GM18507 (cell line): ENCODE data around the gene MAP3K14.
"Not testable (repeated sequence)": the region's sequence is repeated elsewhere in the genome, so short reads cannot be mapped to it uniquely, and the experiment has no call there.

Source experiments
- DNase-seq: peaks from one replicate; pipeline ENCODE4 v3.0.0; 2011; ENCODE audit warnings: low read depth; ENCODE audit not compliant: insufficient read length; ENCODE audit errors: extremely low spot score
- FAIRE-seq: peaks from 2 replicates; lab custom pipeline; 2011; peaks lifted over from hg19 to GRCh38; lab: Jason Lieb, UNC

Gene MAP3K14

DNA sequence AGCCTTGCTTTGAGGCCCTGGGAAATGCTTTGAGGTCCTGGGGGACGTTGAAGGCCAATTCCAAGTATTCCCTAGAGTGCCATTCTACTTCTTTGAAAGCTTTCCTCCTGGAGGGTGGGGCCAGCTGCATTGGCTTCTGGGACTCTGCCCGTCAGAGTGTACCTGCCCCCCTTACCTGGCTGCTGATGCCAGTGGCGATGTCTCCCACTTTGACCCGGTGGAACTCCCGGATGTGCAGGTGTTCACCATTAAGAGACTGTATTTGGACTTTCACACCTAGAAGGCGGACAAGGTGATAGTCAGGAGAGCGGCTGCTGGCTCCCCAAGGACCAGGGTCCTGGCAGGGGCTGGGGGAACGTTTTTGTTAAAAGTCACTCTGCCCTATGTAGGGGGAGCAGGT lies 51.8 kb downstream of the MAP3K14 start:
- no peak for FAIRE-seq

DNA sequence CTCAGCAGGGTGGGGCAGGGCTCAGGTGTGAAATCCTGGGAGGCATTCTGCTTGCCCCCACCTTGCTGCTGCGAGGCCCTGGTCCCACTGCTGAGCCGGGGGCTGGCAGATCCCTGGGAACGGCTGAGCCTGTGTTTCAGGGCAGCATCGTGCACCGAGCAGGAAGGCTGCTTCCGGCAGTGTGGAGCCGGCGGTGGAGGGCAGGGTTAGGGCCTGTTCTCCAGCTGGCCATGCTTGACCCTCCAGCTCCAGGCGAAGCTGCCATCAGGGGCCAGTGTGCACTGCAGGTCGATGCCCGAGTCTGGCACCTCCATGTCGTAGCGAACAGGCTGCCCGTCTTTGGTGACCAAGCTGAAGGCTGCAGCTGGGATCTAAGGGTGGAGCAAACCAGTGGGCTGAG lies 52.4 kb downstream of the MAP3K14 start:
- FAIRE-seq (no peak), DNase-seq (no peak)

More for the DNA sequence above, 51.8 kb downstream of the MAP3K14 start:
- DNase-seq: no peak

DNA sequence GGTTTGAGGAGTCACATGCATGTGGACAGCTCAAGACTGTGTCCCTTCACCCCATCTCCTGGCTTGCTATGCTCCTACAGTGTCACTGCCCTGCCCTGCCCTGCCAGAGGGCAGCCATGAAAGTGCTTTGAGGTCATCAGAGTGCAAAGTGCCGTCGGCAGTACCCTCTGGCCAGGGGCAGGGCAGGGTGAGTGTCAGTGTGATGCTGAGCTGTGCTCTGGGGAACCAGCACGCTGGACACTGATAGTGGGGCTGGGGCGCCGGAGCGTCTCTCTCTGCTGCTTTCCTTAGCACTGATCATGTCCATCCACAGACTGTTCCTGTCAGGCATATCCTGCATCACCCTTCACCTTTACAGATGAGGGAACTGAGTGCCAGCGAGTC lies 53.4 kb downstream of the MAP3K14 start:
- no peak for FAIRE-seq
- no peak for DNase-seq

DNA sequence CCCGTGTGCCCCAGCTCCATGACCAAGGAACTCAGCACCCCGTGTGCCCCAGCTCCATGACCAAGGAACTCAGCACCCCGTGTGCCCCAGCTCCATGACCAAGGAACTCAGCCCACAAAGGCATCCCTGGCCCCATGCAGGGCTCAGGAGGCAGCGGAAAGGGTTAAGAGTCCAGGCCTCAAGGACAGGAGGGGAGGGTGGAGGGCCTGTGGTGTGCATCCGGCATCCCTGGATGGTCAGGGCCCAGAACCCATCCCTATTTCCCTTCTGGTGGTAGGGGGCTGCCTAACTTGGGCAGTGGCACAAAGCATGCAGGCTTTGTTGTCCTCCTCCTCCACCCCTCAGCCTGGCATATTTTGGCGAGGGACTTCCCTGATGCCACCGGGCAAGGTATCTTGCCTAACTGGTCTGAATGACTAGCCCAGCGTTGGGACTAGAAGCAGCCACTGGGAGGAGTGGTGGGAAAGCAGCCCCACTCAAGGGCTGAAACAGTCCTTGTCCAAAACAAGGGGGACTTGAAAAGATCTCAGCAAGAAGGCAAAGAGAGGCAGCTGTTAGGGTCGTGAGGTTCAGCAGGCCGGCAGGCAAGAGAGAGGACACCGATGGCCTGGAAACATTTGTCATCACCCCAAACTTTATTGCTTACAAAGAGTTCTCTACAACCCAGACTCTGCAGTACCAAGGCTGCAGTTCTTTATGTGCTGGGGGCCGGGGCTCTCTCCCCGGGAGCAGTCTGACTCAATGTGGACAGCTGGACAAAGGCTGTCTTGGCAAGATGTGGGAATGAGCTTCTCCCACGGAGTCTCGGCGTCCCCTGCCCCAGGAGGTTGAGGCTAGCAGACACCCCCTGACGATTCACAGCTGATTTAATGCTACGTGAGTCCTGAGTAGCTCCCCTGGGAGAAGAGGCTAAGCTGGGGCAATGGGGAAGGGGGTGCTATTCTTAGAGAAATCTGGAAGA lies 54.0 kb downstream of the MAP3K14 start:
- DNase-seq (no peak), FAIRE-seq (no peak)

DNA sequence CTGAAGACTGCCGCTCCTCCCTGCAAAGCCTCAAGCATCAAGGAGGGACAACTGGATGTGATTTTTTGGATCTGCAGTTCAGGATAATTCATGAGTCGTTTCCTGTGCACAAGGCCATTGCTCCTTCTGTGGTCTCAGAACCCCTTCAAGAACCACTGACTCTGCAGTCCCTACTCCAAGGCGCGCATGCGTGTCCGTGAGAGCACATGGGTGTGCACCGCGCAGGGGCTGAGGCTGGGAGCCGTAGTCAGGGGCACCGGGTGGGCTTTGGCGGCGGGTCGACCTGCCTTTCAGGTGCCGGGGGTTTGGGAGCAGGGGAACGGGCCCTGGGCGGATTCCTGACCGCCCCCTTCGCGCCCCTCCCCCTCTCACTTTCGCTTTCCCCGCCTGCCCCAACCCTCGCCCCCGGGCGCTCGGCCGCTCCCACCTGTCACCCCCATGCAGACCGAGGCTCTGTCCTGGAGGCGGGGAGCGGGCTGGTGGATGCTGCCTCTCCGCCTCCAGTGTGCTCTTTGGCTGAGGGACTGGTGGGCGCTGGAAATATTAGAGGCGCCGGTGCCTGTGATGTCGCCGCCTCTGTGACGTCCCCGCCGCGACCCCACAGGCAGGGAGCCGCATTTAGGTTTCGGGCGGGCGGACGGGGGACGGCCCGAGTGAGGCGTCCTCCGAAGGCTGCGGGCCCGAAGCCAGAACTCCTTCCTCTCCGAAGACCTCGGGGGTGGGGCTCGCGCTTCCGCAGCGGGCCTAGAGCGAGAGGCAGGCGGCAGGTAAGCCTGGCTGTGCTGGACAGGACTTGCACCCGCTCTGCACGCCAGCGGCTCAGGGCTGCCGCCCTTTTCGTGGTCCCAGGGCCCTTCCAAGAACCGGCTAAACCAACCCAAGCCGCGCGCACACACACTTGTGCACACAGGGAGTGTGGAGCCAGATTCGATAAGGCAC lies 55.0 kb downstream of the MAP3K14 start, which contains the start of gene SPATA32:
Gene SPATA32, minus strand, starts transcription at position 518 of the 939 bp plus-strand sequence. Its CDS starts 78 bp downstream, at position 440.
- FAIRE-seq: peak; percentile 89

DNA sequence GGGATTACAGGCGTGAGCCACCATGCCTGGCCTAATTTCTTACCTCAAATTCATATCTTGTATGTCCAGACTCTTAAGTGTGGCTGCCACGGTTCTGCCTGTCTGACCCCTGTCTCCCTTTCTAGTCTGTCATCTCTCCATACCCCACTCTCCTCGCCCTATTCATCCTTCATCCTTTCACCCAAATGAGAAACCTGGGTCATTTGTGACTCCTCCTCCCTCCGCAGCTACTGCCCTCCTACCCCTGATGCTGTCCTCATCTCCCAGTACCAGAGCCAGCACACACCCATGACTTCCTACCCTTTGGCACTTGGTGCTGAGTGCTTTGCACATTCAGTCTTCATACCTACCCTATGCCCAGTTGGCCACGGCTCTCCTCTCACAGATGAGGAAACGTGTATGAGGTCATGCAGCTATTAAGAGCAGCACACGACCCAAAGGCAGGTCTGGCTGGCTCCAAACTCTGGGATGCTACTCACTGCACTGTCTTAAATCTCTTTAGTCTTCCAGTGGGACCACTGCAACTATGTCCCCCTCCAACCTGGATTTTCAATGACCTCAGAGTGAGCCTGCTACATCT lies 56.5 kb downstream of the MAP3K14 start:
- DNase-seq: no peak

More for the DNA sequence above, 55.0 kb downstream of the MAP3K14 start, which contains the start of gene SPATA32:
- DNase-seq: peak; percentile 46

DNA sequence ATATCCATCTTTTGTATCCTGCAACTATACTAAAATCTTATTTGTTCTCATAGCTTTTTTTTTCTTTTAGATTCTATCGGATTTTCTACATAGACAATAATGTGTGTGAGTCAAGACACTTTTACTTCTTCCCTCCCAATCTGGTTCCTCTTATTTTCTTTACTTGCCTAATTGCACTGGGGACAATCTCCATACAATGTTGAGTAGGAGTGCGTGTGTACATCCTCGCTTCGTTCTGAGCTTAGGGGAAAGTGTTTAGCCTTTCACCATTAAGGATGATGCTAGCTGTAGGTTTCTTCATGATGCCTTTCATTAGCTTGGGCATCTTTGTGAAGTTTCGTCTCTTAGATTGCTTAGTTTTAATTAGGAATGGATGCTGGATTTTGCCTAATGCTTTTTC lies 57.8 kb downstream of the MAP3K14 start:
- FAIRE-seq (no peak), DNase-seq (no peak)

More for the DNA sequence above, 56.5 kb downstream of the MAP3K14 start:
- FAIRE-seq: no peak

DNA sequence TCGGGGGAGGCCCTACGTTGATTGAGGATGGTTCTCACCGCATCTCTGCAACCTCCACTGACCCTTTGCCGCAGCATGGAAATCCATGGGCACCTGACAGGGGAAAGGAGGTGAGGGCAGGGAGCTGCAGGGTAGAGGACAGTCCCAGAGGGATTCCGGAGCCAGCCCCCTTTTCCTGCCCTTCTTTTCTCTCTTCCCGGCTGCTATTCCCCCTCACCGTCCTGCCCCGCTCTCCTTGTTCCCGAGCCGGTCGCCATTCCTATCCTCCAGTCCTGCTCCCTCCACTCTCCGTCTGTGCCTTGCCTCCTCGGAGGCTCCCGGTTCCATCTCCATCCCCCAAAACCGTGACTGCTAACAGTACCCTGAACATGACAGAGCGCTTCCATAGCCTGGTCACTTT lies 59.7 kb downstream of the MAP3K14 start:
- no peak for DNase-seq
- FAIRE-seq: no peak

DNA sequence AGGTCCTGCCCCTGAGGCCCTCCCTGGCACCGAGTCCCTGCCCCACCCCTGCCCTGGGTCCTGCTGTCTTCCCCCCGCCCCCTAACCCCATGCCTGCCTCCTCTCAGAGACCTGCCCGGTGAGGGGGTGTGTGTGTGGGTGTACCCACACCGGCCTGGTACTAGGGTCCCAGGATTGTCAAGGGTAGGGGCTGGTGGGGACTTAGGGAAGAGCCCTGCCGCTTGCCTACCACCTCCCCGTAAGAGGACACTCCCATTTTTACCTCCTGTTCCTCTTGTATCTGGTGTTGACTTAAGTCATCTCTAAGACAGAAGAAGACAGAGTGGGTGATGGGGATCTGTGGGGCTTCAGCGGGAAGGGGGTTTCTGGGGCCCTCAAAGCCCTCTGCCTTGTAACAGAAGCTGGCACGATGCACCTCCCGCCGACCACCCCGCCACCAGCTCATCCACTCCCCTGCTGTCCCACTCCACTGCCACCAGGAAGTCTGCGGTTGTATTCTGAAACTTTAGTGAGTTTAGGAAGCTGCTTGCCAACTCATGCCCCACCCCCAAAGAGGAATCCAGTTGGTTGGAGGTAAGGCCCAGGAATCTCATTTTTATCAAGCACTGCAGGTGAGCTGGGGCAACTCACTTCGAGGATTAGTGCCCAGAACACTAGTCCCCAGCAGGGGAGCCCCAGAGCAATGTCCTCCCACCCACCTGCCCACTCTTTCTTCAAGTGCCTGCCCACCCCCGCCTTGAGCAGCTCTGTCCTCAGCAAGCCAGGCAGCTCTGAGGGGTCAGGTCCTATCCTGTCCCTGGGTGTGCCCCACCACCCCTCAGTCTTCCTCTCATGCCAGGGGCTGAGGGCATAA lies 60.5 kb downstream of the MAP3K14 start:
- FAIRE-seq (no peak), DNase-seq (no peak)

DNA sequence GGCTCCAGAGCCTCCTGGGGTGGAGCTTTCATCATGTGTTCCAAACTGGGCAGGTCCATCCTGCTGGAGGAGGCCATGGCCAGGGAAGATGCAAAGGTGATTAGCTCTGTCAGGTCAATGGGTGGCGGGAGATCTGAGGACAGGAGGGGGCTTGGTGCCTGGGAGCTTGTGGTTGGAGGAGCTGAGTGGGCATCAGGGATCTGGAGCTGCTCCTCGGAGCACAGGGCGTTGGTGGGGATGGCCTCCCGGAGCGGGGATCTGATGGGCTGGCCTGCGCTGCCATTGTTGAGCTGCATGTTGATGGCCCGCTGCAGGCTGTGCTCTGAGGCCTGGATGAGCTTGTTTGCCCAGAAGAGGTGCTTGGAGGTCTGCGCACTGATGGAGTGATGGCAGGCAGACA lies 61.5 kb downstream of the MAP3K14 start:
- FAIRE-seq (no peak), DNase-seq (no peak)

DNA sequence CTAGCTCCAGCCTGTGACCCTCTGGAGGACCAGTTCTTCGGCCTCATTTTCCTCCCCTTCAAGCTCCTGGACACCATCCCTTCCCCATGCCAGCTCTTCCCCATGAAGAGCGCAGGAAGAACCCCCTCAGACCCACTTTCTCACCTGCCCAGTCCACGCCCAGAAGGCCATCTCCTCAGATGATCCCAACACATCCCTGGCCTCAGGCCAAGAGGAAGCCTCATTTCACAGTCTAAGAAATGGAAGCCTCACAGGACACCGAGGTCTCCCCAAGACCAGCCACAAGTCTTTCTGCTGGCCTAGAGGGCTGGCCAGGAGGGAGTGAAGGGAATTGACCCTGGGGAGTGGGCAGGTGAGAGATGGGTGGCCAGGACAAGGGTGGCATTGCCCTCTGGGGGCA lies 62.9 kb downstream of the MAP3K14 start:
- FAIRE-seq: no peak
- no peak for DNase-seq

DNA sequence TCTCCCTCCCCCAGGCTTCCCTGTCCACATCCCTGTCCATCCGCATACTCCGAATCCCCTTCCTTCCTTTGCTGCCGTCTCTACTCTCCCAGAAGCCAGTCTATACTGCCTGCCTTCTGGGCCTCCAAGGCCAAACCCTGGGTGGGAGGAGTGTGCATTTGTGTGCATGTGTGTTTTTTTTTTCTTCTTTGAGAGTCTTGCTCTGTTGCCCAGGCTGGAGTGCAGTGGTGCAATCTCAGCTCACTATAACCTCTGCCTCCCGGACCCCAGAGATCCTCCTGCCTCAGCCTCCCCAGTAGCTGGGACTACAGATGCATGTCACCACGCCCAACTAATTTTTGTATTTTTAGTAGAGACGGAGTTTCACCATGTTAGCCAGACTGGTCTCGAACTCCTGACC lies 63.6 kb downstream of the MAP3K14 start:
- not testable (repeated sequence) for DNase-seq, FAIRE-seq

DNA sequence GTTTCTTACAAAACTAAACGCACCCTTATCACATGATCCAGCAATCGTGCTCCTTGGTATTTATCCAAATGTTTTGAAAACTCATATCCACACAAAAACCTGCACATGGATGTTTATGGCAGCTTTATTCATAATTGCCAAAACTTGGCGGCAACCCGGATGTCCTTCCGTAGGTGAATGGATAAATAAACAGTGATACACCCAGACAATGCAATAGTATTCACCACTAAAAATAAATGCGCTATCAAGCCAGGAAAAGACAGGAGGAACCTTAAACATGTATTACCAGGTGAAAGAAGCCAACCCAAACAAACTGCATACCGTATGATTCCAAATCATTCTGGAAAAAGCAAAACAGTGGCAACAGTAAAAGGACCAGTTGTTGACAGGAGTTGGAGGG lies 64.9 kb downstream of the MAP3K14 start:
- FAIRE-seq (no peak), DNase-seq (no peak)

DNA sequence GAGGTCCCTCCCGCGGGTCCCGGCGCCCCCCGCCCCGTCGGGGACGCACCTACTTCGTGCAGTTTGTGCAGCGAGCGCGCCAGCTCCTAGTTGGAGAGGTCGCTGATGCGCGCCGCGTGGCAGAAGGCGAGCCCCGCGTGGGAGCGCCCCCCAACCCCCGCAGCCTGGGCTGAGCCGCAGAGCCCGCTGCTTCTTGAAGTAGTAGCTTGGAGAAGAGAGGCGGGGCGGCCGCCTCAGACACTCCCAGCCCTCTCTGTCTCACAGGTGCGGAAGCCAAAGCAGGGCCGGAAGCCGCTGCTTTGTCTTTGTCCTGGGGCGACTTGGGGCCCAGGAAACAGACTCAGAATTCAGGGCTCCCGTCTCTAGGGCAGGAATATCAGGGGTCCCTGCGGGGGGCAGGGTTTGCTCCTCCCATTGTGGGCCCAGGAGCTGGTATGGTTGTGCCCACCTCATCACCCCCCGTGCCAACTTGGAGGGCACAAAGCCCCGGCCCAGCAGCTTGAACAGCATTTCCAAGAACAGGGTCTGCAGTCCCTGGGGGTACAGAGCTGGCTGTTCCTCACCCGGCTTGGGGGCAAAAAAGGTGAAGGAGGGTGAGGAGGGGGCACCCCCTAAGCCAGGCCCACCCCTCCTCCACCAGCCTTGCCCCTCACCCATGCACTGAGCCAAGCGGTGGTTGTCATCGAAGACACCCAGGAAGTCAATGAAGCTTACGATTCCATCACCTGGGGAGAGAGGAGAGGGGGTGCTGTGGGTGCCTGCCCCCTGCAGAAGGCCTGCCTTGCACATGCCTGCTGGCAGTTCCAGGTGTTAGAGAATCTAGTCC lies 68.5 kb downstream of the MAP3K14 start:
- peak; percentile 84 for DNase-seq
- peak; percentile 72 for FAIRE-seq

DNA sequence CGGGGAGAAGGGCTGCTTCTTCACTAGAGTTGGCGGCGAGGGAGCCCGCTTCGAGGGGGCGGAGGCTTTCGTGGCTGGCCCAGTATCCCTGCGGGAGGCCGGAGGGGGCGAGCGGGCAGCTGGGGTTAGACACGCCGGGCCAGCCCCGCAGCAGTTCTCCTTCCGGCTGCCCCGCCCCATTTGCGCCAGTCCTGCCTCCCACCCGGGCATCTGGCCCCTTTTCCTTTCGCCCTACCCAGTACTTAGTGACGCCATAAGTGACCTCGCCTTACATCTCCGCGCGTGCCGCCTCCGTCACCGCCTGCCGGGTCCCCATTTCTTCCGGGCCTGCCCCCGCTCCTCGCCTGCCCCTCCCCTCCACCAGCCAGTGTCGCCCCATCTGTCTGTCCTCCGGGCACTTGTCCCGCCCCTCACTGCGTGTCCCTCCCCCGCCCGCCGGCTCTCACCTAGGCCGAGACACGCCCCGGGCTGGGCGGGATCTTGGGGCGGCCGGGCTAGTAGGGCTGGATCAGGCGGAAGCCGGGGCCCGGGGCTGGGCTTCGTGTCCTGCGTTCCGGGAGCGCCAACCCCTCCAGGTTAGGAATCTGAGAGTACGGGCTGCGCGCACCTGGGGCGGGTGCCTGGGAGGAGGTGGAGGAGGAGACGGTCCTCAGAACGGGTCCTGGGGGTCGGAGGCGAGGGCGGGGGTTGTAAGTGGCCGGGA lies 69.2 kb downstream of the MAP3K14 start:
- DNase-seq (peak; percentile 99), FAIRE-seq (peak; percentile 95)

DNA sequence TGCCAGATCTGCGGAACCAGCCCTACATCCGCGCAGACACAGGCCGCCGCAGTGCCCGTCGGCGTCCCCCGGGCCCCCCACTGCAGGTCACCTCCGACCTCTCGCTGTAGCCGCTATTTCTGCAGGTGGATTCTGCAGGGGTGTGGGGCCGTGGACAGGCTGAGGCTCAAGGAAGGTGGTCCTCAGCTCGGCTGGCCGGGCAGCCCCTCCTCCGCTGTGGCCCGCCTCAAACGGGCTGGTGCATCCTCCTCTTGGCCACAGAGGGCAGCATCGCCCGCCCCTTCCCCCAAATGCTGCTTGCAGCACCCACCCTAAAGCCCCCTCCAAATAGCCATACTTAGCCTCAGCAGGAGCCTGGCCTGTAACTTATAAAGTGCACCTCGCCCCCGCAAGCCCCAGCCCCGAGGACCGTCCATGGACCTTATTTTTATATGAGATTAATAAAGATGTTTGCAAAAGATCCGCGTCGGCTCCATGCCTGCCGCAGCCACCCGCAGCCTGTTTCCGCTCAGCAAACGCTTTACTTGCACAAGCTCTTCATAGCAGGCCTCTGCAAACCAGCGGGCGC lies 69.9 kb downstream of the MAP3K14 start:
- no peak for FAIRE-seq
- no peak for DNase-seq

DNA sequence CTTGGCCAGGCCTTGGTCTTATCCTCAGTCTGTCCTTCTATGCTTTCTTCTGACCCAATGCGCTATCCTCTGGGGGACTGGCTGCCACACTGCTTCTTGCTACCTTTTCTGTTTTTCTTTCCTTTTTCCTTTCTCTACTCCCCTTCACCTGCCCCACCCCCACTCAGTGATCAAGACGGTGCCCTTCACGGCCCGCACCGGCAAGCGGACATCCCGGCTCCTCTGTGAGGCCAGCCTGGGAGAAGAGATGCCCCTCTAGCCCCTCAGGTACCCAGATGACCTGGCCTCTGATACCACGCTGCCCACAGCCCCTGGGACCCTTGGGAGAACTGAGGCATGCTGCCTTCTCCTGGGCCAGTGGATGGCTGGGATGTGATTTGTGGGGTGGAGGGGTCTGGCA lies 70.5 kb downstream of the MAP3K14 start:
- FAIRE-seq (no peak), DNase-seq (no peak)
